Hematopoietic multipotent progenitor cell (in vitro differentiated cells): ENCODE data around the gene OGDH. TPM values are rescaled to one million over a fixed set of nuclear protein-coding genes. Genes with fewer than 3 reads are reported as not detected.

Experiments used
- DNase-seq, 3 donors: peaks; one replicate each; pipeline ENCODE4 v3.0.0-alpha.2; 2011 to 2015; ENCODE audit warnings: low read depth in 2 of 3, low spot score in 2 of 3
- total RNA-seq: library from RNA; depleted of rRNA; stranded (reverse); fragments of >200 nt; gene quantifications from one replicate; pipeline ENCODE4 v1.2.3, GENCODE V29; 2012

OGDH gene
- total RNA-seq, 1 donor = 97.8 TPM

DNA sequence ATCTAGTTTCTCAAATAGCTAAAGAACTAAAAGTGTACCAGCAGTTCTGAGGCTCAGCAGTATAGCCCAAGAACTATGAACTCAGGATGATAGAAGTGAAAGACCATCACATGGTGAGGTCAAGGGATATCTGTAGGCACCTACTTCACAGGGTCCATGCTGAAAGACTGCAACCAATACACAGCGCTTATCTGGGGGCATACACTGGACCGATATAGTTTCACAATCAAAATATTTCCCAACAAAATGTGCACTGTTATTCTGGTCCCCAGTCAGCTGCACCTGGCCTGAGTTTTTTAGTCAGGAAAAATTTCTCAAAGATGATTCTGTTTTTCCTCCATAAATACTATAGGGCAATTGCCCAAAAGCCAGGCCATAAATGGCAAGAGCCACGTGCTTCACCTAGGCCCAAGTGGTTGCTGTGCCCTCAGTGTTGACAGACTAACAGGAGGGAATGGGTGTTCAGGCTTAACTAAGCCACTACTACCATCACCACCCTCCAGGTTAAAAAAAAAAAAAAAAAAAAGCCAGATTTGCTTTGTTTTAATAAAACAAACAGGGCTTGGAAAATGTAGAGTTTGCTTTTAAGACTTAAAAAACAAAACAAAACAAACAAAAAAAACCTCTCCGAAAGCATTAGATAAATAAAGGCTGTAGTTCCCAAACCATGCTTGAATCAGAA is 58.5 kb downstream of the OGDH start:
- DNase-seq = no peak

- DNase-seq = no peak
Observed at GRCh38 chr7:44665531-44666213, 59.2 kb downstream of the OGDH start.

- DNase-seq = no peak
Observed at GRCh38 chr7:44666566-44666965, 60.1 kb downstream of the OGDH start.

DNA sequence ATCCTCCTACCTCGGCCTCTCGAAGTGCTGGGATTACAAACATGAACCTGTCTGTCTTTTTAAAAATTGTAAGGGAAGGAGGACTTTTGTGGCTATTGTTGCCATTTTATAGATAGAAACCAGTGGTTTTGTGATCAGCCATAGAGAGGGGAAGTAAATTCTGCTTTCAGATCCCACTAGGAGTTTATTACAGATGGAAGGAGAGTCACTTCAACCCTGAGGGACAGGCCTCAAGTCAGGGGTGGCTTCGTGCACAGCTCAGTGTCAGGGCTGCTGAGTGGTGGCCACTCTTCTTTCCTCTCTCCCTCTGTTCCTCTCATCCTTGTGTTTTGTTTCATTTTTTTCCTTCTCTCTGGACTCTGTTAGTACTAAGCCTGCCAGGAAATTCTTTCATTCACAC is 60.8 kb downstream of the OGDH start:
- no peak for DNase-seq

- DNase-seq = no peak
Observed at GRCh38 chr7:44671069-44671468, 64.6 kb downstream of the OGDH start.

GRCh38 chr7:44673324-44673723 is 66.9 kb downstream of the OGDH start:
- DNase-seq = no peak

DNA sequence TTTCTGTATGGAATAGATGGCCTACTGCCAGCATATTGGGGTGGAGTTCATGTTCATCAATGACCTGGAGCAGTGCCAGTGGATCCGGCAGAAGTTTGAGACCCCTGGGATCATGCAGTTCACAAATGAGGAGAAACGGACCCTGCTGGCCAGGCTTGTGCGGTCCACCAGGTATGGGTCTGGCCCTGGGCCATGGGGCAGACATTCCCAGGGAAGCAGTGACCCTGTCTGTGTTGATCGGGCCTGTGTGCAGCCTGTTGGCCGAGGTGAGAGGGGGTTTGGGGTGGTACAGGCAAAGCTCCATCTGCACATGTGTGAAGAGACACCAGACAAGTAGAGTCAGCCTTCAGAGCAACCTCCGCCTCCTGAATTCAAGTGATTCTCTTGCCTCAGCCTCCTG is 67.3 kb downstream of the OGDH start:
- DNase-seq = no peak

DNA sequence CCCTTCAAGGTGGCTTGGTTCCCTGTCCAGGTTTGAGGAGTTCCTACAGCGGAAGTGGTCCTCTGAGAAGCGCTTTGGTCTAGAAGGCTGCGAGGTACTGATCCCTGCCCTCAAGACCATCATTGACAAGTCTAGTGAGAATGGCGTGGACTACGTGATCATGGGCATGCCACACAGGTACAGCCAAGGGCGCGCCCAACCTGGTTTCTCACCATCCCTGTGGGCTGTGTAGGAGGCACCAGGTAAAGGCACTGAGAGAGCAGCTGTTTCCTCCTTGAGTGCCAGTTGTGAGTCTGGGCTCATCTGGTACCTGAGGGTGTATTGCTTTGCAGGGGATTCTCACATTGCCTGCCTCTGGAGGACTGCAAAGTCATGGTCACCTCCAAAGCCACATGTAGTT is 68.0 kb downstream of the OGDH start:
- DNase-seq = no peak

DNA sequence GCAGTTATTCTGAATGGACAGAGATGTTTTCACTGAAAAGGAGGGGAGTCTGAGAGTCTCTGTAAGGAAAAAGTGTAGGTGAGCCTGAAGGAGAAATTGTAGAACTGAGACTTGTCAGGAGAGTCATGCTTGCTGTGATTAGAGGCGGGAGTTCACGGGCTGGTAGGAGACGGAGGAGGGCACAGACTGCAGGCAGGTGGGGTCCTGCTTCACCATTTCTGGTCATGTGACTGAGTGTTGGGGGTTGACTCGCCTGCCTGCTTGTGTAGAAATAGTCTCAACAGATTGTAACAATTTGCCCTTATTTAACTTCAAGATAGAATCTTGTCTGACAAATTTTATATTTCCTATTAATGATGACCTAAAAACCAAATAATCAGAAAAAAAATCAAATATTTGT is 70.3 kb downstream of the OGDH start:
- DNase-seq = no peak

DNA sequence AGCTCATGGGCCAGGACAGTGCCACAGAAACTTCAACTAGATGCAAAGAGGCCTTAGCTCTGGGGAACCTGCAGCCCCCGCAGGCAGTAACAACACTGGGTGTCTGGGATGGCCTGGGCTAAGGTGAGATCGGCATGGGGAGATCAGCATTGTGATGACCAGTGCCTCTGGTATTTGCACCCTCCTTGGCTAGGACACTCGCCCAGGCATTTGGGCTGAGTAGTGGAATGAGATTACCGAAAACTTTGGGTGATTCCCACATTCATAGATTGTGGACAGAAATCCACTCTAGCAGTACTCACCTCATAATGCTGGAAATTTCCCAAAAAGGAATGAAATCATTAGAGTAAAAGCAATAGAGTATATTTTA is 71.7 kb downstream of the OGDH start:
- no peak for DNase-seq

DNA sequence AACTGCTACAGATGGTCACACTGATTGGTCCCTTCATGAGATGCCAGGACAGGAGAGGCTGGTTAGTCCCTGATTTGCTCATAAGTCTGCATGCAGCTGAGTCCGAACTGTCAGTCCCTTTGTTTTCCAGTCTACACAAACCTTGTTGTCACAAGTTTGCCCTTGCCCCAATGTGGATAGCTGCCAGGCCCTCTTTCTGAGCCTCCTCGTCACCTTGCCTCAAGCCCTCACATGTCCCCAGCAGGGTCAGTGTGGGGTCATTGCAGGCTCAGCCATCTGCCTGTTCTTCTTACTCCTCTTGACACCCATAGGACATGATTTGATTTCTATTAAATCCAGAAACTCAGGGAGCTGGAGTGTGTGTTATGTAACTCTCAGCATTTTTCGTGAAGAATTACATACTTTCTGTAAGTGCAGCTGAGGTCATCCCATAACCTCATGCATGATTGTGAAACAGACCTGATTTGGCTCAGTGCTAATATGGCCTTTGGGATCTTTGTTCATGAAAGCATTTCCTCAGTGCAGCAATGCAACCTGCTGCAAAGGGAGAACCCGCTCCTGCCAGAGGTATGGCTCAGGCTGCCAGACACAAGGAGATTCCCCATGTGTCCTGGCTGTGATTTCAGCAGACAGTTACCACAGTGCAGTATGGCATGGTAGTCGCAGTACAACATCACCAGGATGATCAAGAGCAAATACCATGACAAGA is 72.2 kb downstream of the OGDH start:
- DNase-seq = no peak

DNA sequence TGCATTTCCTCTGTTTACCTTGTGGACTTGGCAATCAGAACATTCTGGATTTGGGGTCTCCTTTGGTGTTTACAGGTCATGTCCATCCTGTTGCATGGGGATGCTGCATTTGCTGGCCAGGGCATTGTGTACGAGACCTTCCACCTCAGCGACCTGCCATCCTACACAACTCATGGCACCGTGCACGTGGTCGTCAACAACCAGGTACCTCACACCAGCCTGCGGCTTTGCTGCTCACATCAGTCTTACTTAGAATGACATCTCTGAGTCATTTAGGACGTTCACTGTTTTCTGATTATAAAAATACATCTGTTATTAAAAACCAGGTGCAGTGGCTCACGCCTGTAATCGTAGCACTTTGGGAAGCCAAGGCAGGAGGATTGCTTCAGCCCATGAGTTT is 75.2 kb downstream of the OGDH start:
- DNase-seq = no peak

GRCh38 chr7:44685723-44686122 is 79.3 kb downstream of the OGDH start:
- no peak for DNase-seq

DNA sequence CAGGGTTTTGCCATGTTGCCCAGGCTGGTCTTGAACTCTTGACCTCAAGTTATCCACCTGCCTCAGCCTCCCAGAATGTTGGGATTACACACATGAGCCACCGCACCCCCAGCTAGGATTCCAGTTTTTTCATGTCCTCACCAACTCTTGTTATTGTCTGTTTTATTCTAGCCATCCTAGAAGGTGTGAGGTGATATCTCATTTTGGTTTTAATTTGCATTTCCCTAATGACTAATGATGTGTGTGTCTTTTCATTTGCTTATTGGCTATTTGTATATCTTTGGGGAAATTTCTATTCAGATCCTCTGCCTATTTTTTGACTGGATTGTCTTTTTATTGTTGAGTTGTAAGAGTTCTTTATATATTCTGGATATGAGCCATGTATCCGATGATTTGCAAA is 83.0 kb downstream of the OGDH start:
- no peak for DNase-seq

DNA sequence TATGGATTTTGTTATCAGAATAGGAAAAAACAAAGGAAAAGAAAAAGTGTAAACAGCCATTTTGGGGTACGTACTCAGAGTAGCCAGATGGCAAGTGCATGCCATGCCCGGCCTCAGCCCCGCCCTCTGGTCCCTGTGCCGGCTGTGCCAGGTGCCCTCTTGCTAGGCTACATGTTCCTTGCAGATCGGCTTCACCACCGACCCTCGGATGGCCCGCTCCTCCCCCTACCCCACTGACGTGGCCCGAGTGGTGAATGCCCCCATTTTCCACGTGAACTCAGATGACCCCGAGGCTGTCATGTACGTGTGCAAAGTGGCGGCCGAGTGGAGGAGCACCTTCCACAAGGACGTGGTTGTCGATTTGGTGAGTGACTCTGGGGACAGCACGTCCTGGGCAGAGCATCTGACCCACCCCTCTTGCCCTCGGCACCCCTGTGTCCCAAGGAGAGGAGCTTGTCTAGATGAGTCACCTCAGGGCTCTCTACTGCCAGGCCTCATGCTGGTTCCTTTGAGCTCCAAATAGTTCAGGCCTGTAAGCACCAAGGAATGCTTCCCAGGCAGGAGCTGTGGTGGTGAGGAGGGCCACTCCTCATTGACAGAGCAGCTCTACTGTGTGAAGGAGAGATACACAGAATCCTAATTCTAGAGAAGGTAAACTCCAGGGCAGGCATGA is 87.3 kb downstream of the OGDH start:
- DNase-seq = no peak

DNA sequence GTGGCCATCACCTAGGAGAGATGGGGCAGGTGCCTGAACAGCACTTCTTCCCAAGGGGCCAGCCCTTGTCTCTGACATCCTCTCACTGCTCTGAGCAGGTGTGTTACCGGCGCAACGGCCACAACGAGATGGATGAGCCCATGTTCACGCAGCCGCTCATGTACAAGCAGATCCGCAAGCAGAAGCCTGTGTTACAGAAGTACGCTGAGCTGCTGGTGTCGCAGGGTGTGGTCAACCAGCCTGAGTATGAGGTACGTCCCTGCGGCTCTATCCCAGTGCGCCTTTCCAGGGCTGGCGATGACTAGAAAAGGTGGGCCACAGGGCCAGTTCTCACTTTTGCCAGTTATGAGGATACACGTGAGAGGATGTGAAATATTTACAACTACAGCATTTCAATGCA is 87.9 kb downstream of the OGDH start:
- no peak for DNase-seq

DNA sequence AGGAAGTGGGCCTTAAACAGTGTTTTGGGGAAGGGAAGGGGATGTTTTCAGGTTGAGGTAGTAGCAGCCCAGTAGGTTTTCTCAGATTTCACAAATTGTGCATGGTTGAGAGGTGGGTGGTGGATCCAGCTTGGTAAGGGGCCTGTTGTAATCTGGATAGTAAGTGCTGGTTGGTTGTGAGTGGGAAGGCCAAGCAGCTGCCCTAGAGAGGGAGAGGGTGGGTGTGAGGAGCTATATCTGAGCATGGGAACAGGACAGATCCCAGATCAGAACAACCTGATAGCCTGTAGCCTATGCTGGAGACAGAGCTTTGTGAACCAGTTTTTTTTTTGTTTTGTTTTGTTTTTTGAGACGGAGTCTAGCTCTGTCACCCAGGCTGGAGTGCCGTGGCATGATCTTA is 88.3 kb downstream of the OGDH start:
- no peak for DNase-seq

DNA sequence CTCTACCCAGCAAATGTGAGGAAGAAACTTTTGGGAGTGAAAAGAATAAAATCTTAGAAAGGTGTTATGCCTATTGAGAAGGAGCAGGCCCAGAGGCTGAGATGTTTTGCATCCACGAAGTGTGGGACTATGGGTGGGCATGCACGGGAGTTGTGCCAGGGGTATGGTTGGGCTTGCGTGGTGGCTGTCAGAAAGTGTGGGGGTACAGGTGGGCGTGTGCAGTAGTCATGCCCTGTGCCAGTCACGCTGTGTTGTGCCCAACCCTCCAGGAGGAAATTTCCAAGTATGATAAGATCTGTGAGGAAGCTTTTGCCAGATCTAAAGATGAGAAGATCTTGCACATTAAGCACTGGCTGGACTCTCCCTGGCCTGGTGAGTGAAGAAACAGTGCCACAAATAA is 89.3 kb downstream of the OGDH start:
- DNase-seq = no peak

GRCh38 chr7:44696728-44697127 is 90.3 kb downstream of the OGDH start:
- DNase-seq = no peak

DNA sequence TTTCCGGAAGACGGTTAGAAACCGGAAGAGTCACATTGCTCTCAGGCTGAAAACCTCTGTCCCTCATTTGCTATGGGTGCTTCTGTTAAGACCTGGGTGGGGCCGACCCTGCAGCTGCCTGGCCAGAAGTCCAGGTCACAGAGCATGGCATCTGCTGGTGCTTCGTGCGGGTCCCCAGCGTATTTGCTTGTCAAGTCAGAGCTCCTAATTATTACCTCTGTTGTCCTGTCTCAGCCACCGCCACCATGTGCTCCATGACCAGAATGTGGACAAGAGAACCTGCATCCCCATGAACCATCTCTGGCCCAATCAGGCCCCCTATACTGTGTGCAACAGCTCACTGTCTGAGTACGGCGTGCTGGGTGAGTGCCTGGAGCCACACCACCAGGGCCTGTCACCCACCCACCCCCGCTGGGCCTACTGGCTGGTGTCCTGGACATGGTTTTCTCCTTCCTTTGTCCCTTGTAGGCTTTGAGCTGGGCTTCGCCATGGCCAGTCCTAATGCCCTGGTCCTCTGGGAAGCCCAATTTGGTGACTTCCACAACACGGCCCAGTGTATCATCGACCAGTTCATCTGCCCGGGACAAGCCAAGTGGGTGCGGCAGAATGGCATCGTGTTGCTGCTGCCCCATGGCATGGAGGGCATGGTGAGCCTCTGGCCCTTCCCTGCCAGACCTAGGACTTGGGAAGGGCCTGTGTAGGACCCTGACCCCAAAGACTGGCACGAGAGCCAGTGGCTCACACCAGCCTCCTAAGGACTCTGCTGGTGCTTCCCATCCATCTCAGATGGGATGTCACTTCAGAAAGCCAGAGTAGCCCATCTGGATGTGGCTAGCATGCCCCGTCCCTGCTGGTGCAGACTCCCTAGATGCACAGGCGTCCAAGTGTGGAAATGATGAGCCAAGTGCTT is 91.0 kb downstream of the OGDH start:
- DNase-seq = no peak
